HPDE6-E6E7 (cell line): ENCODE measurements around the gene C11orf52.

ENCODE experiments used
- DNase-seq: peaks from one replicate; pipeline ENCODE4 v3.0.0; 2011; ENCODE audit warnings: missing footprints; ENCODE audit errors: extremely low spot score

The C11orf52 gene

DNA sequence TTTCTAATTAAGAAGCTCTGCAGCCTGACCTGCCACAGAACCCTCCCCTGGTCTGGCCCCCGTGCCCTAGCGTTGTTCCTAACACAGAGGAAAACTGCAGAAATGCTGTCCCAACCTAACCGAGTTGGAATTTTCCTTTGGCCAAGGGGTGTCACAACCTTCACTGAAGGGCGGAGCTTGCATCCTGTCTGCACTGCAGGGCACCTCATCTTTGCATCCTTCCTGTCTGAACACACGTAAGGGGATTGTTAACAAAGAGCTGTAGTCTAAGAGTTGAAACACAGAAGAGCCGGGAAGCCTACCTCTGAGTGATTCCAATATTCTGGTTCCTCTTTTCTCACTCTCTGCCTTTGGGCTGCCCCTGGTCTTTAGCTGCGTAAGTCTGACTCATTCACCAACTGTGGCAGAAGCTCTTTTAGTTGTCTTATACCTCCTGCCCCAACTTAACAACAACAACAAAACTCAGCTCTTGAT, 20.0 kb downstream of the C11orf52 start:
- no peak for DNase-seq

DNA sequence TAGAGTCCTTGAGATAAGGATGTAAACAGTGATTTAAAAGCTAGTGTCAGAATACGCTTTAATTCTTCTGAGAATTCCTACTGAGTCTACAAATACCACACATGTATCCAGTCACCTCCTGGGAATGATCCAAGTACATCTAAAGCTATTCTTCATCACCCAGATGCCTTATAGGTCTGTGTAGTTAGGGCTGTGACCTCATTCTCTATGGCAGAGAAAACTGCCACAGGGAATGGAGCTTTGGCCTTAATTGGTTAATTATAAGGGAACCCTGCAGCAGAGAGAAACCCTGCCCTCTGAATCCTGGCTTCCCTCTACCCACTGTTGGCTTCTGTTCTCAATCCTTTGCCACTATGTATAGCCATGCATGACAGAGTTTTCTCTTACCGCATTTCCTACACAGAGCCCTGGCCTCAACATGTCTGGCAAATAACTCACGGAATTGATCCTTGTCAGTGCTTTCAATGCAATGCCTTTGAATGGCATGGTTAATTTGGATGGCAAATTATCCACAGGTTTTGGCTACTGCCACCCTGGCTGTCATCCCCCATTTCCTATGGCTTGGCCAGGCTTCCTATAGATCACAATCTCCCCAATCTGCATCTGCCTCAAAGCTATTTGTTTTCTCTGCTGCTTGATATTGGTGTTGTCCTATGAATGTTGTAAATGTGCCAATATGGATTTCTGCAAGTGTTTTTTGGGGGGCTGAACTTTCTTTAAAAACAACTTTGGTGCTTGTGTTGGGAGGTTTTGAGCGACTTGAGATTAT, 21.3 kb downstream of the C11orf52 start:
- no peak for DNase-seq

- DNase-seq, result no peak
Observed at GRCh38 chr11:111941963-111942362, 23.2 kb downstream of the C11orf52 start.

GRCh38 chr11:111942829-111943228, 24.1 kb downstream of the C11orf52 start:
- DNase-seq, result no peak

GRCh38 chr11:111944139-111944538, 25.4 kb downstream of the C11orf52 start:
- no peak for DNase-seq

- no peak for DNase-seq
Observed at GRCh38 chr11:111944651-111945051, 25.9 kb downstream of the C11orf52 start.

- DNase-seq, result no peak
Observed at GRCh38 chr11:111945198-111945597, 26.5 kb downstream of the C11orf52 start.

DNA sequence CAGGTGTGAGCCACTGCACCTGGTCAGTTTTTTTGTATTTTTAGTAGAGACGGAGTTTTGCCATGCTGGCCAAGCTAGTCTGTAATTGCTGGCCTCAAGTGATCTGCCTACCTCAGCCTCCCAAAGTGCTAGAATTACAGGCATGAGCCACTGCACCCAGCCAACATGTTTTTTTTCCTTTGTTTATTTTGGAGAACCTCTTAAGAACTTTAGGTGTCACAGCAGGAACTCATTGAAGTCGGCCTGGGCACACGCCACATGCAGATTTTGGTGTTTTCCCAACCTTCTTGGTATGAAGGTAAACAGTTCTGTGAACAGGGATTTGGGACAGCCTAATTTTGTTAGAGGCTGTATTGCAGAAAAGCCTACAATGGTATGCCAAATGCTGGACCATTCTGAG, 27.8 kb downstream of the C11orf52 start:
- DNase-seq, result no peak

- no peak for DNase-seq
Observed at GRCh38 chr11:111947143-111947542, 28.4 kb downstream of the C11orf52 start.

DNA sequence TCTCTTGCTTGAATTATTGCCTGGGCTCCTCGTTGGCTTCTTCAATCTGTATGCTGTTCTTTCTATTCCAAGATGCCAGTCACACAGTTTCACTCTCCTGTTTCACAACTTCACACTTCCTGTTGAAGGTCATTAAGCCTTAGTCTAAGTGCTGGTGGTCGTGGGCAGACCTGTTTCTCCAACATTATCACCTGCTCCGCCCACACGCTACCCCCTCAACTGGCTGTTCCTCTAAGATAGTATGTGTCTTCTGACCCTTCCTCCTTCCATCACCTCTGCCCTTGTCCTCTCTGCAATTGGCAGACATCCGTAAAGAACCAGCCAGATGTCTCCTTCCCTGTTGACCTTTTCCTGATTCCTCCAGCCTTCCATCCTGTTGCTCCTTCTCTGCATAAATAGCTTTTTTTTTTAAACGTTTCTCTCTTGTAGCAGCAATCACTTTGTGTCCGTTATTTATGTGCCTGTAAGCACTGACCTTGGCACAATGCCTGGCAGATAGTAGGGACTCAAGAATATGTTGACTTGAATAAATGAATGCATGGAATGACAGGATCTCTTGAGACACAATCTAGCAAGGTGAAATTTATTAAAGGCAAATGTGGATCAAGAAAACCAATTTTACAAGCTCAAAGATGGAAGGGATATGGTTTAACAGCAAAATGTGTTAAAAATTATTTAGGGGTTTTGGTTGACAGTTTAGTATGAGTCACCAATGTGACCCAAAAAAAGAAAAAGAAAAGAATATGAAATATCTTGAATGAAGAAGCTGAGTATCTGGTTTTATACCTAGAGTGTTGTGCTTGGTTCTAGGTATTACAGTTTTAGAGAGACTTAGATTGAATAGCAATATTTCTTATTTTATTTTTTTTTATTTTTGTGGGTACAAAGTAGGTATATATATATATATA, 31.1 kb downstream of the C11orf52 start:
- no peak for DNase-seq

- DNase-seq, result no peak
Observed at GRCh38 chr11:111951565-111951964, 32.9 kb downstream of the C11orf52 start.

DNA sequence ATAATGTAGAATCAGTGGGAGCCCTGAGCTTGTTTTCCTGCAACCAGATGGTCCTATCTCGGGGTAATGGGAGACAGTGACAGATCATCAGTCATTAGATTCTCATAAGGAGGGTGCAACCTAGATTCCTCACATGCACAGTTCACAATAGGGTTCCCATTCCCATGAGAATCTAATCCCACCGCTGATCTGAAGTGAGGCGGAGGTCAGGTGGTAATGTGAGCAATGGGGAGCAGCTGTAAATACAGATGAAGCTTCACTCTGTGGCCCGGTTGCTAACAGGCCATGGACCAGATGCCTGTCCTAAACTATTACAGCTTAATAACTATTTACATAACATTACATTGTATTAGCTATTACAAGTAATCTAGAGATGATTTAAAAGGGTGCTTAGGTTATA, 35.4 kb downstream of the C11orf52 start:
- no peak for DNase-seq

DNA sequence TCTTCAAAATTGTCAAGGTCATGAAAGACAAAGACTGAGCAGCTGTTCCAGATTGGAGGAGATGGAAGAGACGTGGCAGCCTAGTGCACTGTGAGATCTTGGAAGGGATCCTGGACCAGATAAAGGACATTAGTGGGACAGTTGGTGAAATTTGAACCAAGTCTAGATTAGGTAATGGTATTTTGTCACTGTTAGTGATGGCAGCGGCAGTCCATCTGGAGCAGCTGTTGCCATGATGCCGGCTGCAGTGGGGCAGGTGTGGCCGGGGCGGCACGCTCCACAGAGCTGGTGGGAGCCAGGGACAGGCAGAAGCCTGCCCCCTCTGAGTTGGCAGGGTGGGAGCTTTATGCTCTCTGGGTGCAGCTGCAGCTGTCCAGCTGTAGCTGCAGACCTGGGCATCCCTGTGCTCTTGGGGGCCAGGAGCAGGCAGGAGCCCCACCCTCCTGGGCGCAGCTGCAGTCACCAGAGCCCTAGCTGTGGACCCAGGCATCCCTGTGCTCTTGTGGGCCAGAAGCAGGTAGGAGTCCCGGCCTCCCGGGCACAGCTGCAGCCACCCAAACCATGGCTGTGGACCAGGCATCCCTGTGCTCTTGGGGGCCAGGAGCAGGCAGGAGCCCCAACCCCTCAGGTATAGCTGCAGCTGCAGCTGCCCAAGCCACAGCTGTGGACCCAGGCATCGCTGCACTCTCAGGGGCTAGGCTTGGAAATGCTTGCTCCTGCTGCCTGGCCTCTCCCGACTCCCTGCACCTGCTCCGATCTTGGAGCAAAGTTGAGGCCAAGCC, 39.1 kb downstream of the C11orf52 start:
- DNase-seq, result no peak

DNA sequence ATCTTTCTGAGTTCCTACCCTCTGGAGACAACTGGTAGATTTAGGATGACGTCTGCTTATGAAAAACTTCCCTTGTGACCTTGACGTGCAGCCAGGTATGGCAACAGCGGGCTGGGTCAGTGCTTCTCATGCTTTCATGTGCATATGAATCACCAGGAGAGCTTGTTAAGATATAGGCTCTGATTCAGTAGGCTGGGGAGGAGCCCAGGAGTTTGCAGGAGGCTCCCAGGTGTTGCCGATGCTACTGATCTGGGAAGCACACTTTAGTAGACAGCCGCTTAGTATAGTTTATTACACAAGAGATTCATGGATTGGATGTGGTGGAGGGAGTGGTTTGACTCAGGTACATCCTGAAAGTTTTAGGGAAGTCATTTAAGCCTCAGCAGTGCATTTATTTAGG, 42.2 kb downstream of the C11orf52 start:
- DNase-seq, result peak; percentile 87

DNA sequence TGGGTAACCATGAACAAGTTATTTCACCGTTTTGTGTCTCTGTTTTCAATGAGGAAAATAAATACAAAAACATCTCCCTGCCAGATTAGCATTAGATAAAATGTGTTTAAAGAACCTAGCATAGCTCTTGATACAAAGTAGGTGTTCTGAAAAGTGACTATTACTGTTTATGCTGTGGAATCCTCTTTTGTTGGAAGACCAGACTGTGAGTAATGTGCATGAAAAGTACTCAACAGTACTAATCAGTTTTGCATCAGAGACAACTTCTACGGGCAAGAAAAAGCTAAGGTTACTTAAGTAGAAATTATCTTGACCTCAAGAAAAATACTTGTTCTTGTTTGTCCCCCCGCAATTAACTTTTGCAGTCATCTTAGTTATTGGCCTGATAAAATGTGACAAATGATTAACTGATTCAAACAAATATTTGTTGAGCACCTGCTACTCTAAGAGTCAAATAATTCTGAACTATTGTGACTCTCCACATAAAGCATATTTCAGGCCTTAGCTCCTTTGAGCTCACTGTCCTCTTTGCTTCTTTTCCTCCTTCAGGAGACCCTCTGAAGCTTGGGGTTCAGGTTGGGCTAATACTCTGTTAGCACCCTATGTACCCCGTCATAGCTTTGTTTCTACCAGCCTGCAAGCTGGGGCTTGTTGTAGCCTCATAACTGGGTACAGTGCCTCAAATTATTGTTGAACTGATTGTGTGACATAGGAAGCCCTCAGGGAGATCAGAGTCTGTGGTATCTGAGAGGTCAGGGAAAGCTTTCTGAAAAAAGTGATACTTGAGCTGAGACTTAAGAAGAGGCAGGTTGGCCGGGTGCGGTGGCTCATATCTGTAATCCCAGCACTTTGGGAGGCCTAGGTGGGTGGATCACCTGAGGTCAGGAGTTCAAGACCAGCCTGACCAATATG, 42.9 kb downstream of the C11orf52 start:
- DNase-seq, result no peak

DNA sequence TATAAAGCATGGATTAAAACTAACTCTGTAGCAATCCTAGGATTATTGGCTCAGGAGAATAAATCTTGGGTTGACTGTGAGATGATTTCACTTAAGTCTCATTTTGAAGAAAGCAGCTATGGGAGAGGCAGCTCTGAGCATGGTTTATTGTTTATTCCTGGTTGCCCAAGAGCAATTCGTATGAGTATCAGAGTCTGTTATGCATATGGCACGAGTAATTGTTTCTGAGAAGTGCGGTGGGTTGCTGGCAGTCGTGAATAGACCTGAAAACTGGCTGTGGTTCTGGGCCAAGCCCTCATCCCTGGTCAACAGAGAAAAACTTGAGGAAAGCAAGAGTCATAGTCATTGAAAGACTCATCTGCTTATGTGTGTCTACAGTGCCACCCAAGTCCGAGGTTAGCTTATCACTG, 45.2 kb downstream of the C11orf52 start:
- DNase-seq, result no peak

DNA sequence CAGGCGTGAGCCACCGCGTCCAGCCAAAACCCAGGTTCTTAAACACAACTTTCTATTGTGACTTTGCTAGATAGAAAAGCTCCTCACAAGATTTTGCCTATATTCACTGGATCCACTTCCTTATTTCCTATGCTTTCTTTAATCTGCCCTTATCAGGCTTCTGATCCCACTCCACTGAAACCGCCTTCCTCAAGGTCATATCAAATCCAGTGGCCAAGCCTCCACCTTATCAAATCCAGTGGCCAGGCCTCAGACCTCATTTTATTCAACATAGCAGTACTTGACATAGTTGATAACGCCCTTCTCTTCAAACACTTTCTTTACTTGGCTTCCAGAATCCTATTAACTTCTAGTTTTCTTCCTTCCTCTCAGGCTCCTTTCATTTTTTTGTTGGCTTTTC, 48.0 kb downstream of the C11orf52 start:
- no peak for DNase-seq

DNA sequence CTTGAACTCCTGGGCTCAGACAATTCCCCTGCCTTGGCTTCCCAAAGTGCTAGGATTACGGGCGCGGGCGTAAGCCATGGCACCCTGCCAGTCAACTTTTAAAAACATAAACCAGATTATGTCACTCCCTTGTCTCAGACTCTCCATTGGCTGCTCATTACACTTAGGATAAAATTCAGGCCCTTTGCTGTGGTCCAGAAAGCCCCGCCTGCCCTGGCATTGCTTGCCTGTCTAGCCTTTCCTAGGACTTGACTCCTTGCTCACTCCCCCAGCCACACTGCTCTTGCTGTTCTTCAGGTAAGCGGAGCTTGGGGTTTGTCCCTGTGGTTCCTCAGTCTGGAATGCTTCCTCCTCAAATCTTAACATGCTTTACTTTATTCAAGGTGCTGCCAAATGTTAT, 48.9 kb downstream of the C11orf52 start:
- DNase-seq, result no peak

DNA sequence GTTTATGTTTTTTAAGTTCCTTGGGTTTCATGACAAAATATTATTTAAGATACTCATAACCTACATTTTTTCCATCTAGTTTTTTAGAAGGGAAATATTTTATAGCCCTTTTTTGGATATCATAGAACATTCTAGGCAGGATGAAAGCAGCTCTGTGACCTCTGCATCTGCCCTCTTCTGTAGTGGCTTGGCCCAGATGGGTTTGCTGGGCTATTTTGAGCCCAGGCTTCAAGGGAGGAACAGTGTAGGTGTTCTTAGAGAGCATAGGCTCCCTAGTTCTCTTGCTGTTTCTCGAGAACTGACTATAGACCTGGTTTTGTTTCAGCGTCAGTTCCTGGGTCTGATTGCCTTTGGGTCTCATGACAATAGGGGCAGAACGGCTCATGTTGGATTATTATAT, 50.6 kb downstream of the C11orf52 start:
- no peak for DNase-seq

DNA sequence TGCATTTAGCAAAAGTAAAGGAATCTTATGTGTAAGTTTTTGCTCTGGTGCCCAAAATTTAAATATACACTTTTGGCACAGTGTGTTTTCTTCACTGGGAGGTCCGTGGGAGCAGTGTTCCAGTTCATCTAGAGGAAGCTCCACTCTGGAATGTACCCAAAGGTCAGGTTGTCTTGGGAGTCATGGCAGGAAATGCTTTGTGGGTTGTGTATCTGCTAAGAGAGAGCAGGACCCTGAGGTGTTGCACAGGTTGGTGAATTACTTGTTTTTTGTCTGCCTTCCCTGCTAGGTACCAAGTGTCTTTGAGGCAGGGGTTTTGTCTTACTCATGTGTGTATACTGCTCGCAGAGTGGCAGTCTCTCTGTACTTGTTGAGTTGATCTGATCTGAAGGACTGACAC, 55.7 kb downstream of the C11orf52 start:
- DNase-seq, result no peak
